ENCODE results near the gene TMEM127.
"Not testable (repeated sequence)": the region's sequence is repeated elsewhere in the genome, so short reads cannot be mapped to it uniquely, and the experiment has no call there.

Gene TMEM127

GRCh38 chr2:96273763-96274162 lies 8.0 kb upstream of the TMEM127 start:
- DNase-seq (ENCODE audit: low spot score in 2 of 2) (no peak), ATAC-seq (no peak)
- no peak overlapping the region for H3K4me3 Mint-ChIP-seq
- H3K27ac Mint-ChIP-seq, result peak overlapping the region; percentile 74
- H3K36me3 Mint-ChIP-seq, result peaks cover 100% of the 10 kb centered on the region
- no peaks in the 10 kb centered on the region for H3K9me3 Mint-ChIP-seq
- H3K4me1 Mint-ChIP-seq, result peaks cover 3% of the 10 kb centered on the region

GRCh38 chr2:96271995-96272394 lies 6.2 kb upstream of the TMEM127 start:
- H3K4me3 Mint-ChIP-seq, result no peak overlapping the region
- peaks cover 100% of the 10 kb centered on the region for H3K36me3 Mint-ChIP-seq
- peak overlapping the region; percentile 67 for H3K27ac Mint-ChIP-seq
- ATAC-seq, result no peak
- H3K9me3 Mint-ChIP-seq, result no peaks in the 10 kb centered on the region
- H3K4me1 Mint-ChIP-seq, result peaks cover 19% of the 10 kb centered on the region
- no peak for DNase-seq (ENCODE audit: low spot score in 2 of 2)

GRCh38 chr2:96267159-96267971 lies 1.6 kb upstream of the TMEM127 start:
- ATAC-seq (peak; percentile 66), DNase-seq (ENCODE audit: low spot score in 2 of 2) (peak; percentile 41 to 75)
- peaks cover 75% of the 10 kb centered on the region for H3K36me3 Mint-ChIP-seq

DNA sequence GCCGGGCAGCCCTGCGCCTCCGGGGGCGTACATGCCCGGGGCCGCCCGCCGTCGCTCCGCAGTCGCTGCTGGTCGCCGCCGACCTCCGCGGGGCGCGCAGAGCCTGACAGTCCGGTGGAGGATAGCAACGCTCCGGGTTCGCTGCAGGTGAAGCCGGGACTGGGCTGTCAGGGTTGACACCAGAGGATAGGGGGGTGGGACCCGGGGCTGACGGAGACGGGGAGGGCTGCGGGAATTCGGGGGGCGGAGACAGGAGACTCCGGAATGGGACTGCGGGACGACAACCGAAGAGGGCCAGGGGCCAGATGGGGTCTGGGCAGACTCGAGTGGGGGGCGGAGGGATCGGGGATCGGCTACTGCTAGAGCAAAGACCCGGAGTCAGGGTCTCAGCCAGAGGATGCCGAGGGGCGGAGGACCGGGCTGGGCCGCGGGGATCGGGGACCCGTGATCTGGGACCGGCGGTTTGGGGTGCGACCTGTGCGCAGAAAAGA lies 403 bp downstream of the TMEM127 start:
- H3K36me3 Mint-ChIP-seq, result peaks cover 68% of the 10 kb centered on the region
- H3K27ac Mint-ChIP-seq, result peak overlapping the region; percentile 85
- H3K9me3 Mint-ChIP-seq, result no peaks in the 10 kb centered on the region
- DNase-seq (ENCODE audit: low spot score in 2 of 2), result peak in 1 of 2 donors; percentile 33
- H3K4me1 Mint-ChIP-seq, result peaks cover 51% of the 10 kb centered on the region
- H3K4me3 Mint-ChIP-seq, result peak overlapping the region; percentile 93
- ATAC-seq, result peak; percentile 6

More at GRCh38 chr2:96267159-96267971, 1.6 kb upstream of the TMEM127 start:
- Mint-ChIP-seq H3K9me3 (no peaks in the 10 kb centered on the region), H3K4me1 (peaks cover 43% of the 10 kb centered on the region), H3K4me3 (peak overlapping the region; percentile 93), H3K27ac (peak overlapping the region; percentile 85)

DNA sequence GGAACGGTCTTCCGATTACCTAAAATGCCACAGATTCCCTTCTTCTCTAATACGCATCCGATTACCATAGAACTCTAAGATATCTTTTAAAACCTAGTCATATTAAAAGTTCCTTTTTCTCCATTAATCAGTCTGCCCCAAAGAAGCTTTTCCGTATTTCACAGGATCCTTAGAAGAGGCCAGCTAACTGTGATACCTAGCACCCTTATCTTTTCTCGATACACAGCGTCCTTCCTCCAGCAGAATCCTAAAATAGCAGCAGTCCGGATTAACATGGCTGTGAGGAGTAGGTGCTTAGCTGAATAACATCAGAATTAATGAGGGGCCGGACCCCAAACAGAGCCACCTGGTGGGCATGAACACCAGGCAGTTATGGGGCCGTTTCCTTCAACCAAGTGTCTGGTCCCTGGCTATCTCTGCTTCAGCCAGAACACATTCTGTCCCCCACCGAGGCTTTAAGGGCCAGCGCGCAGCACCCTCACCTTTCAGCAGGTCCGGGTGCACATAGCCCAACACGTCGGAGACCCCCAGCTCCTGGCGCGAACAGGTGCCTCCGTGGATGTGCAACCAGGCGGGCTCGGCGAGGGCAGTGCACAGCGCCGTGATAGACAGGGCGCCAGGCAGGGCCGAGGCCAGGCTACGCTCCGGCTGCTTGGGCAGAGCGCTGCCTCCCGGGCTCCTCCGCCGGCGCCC lies 995 bp downstream of the TMEM127 start:
- ATAC-seq (no peak), DNase-seq (ENCODE audit: low spot score in 2 of 2) (peak; percentile 7 to 70)
- Mint-ChIP-seq H3K4me3 (peak overlapping the region; percentile 93), H3K4me1 (peaks cover 54% of the 10 kb centered on the region), H3K27ac (peak overlapping the region; percentile 85), H3K36me3 (peaks cover 62% of the 10 kb centered on the region), H3K9me3 (no peaks in the 10 kb centered on the region)

- Mint-ChIP-seq H3K4me1 (peaks cover 61% of the 10 kb centered on the region), H3K9me3 (no peaks in the 10 kb centered on the region), H3K27ac (peak overlapping the region; percentile 85), H3K4me3 (peak overlapping the region; percentile 93), H3K36me3 (peaks cover 55% of the 10 kb centered on the region)
- ATAC-seq (no peak), DNase-seq (ENCODE audit: low spot score in 2 of 2) (no peak)
Observed at GRCh38 chr2:96264086-96264485, 1.7 kb downstream of the TMEM127 start.

DNA sequence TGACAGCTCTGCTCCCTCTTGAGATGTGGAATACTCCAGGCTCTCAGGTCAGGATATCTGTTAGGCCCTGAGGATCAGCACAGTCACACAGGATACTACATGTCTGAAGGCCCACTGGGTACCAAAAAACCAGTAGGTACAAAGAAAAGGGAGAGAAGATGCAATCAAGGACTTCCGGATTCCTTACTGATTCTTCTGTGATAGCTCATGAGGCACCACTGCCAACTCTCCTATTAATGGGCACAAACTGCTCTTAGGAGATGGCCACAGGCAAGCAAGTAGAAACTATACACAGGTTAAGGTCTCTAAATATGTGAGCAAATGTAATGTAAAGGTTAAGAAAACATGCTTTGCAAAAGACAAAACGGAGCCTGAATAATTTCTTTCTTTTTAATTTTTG lies 3.5 kb downstream of the TMEM127 start:
- DNase-seq (ENCODE audit: low spot score in 2 of 2) (no peak), ATAC-seq (no peak)
- Mint-ChIP-seq H3K27ac (peak overlapping the region; percentile 10), H3K4me3 (no peak overlapping the region), H3K36me3 (peaks cover 45% of the 10 kb centered on the region), H3K9me3 (no peaks in the 10 kb centered on the region), H3K4me1 (peaks cover 46% of the 10 kb centered on the region)

DNA sequence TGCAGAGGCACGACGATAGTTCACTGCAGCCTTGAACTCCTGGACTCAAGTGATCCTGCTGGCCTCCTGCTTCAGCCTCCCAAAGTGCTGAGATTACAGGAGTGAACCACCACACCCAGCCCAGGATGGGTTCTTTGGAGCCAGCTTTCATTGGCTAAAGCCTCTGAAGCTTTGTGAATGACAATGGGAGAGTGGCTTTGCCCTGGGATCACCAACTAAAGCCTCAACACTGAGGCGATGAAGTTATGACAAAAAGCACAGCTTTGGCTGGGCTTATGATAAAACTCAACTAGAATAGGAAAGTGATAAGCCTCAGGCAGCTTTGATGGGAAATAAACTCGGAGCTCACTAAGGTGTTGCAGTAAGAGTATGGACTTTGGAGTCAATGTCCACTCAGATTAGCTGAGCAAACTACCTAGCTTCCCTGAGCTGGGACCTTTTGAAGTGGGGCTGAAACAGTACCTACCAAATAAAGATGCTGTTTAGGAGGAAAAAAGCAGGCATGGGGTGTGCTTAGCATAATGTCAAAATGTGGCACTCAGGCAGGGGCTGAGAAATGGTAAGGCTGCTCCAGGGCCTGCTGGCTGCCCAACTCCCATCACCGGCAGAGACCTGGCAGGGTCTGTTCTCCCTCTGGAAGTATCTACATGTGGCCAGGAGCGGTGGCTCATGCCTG lies 4.3 kb downstream of the TMEM127 start:
- peak overlapping the region; percentile 84 for H3K27ac Mint-ChIP-seq
- peaks cover 45% of the 10 kb centered on the region for H3K4me1 Mint-ChIP-seq
- peaks cover 50% of the 10 kb centered on the region for H3K36me3 Mint-ChIP-seq
- no peaks in the 10 kb centered on the region for H3K9me3 Mint-ChIP-seq
- ATAC-seq, result no peak
- H3K4me3 Mint-ChIP-seq, result no peak overlapping the region
- no peak for DNase-seq (ENCODE audit: low spot score in 2 of 2)

DNA sequence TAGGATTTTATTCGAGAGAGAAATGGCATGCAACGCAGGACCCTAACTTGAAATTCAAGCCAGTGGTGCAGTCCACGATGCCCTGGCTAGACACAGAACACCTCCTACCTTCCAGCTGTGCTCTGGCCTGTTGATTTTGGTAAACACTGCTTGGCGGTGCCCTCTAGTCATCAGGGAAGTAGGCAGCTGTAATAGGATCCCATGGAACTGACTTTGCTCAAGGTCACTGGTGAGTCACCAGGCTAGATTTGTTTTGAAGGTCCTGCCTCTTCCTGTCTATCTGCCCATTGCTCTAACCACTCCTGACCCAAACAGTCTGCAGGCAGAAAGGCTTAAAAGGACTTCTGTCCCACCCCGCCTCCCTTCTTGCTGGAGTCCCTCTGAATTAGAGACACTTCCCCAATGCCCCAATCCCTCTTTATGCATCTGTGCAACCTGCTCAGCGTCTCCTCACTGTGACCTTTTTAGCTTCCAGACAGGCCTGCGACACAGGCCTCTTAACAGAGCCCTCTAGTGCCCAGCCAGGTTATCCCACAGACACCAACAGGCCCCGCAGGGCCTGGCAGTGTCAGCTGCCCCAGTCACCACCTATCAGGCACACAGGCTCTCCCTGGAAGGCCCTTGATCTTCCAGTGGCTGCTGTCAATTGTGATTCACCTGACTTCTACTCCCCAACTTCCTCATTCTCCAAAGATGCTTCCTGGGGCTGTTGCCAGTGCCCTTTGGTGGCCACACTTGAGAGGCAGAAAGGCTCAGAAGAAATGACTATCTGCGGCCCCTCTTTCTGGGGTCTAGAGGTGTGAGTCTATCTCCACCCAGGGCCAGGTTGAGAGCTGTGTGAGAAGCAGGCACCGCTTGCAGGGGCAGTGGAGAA lies 5.2 kb downstream of the TMEM127 start:
- Mint-ChIP-seq H3K36me3 (peaks cover 59% of the 10 kb centered on the region), H3K4me1 (peaks cover 41% of the 10 kb centered on the region), H3K27ac (peak overlapping the region; percentile 84), H3K9me3 (no peaks in the 10 kb centered on the region), H3K4me3 (peak overlapping the region; percentile 7)
- DNase-seq (ENCODE audit: low spot score in 2 of 2), result no peak
- ATAC-seq, result peak; percentile 47

DNA sequence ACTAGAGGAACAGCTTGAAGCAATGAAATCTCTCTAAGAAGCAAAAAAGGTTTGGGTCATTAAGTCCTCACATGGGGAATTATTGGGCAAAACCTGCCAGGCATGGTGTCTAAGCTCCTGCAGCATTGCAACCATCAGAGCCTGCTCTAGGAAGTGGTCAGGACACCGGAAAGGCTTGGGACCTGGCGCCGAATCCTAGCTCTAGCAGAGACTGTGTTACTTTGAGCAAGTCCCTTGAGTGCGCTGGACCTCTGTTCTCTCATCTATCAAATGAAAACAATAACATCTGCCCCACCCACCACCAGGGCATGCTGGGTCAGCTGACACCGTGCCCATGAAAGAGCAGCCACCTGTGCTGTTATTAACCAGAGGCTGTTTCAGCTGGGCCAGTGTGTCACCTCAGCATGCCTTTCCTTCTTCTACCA lies 6.3 kb downstream of the TMEM127 start:
- no peaks in the 10 kb centered on the region for H3K9me3 Mint-ChIP-seq
- H3K4me1 Mint-ChIP-seq, result peaks cover 36% of the 10 kb centered on the region
- ATAC-seq, result no peak
- H3K36me3 Mint-ChIP-seq, result peaks cover 65% of the 10 kb centered on the region
- DNase-seq (ENCODE audit: low spot score in 2 of 2), result no peak
- peak overlapping the region; percentile 84 for H3K27ac Mint-ChIP-seq
- H3K4me3 Mint-ChIP-seq, result no peak overlapping the region

DNA sequence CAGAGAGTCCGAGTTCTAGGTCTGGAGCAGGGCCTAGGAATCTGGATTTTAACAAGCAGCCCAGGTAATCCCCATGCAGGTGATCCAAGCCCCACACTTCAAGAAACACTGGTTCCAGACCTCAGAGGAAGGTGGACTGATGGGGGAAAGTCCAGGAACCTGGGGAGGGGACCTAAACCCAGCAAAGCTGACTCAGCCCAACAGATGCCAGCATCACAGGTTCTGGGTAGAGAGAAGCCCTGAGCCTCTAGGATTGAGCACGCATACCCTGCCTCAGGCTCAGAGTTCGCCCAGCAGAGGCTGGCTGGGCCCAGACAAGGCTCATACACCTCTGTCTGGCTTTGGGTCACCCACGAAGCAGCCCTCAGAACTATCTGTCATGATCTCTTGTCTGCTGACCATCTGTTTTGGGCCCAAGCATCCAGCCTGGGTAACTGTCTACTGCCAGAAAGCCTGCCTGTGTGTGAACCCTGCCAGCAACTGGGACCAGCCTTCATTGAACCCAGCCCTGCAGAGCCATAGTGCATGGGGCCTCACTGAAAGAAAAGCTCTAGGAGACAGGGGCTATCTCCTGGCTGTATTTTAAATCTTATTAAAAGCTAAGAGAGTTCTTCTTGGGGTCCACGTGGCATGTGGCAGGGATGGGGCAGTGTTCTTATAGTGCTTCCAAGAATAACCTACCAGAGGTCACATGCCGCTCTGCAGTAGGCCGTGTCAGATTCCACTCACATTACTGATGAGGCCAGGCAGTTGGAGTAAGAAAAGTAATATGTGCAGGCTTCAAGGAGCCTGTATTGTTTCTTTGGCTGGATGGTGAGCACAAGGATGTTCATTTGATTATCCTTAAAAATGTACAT lies 7.4 kb downstream of the TMEM127 start:
- no peak for DNase-seq (ENCODE audit: low spot score in 2 of 2)
- peaks cover 25% of the 10 kb centered on the region for H3K4me1 Mint-ChIP-seq
- no peak for ATAC-seq
- no peaks in the 10 kb centered on the region for H3K9me3 Mint-ChIP-seq
- peaks cover 71% of the 10 kb centered on the region for H3K36me3 Mint-ChIP-seq
- H3K4me3 Mint-ChIP-seq, result no peak overlapping the region
- H3K27ac Mint-ChIP-seq, result peak overlapping the region; percentile 84

DNA sequence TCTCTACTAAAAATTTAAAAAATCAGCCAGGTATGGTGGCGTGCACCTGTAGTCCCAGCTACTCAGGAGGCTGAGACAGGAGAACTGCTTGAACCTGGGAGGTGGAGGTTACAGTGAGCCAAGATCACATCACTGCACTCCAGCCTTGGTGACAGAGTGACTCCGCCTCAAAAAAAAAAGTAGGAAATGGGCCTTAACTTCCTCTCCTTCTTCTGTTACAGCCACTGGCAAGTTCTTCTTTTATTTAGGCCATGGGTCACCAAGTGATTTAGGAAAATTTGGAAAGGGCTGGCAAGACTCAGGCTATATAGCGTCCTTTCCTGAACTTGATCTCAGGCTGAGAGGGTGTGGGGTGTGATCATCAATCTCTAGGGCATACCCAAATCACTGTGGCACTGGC lies 8.1 kb downstream of the TMEM127 start:
- peaks cover 71% of the 10 kb centered on the region for H3K36me3 Mint-ChIP-seq
- peaks cover 24% of the 10 kb centered on the region for H3K4me1 Mint-ChIP-seq
- H3K4me3 Mint-ChIP-seq; H3K9me3 Mint-ChIP-seq; ATAC-seq; DNase-seq (ENCODE audit: low spot score in 2 of 2): not testable (repeated sequence)
- peak overlapping the region; percentile 84 for H3K27ac Mint-ChIP-seq

DNA sequence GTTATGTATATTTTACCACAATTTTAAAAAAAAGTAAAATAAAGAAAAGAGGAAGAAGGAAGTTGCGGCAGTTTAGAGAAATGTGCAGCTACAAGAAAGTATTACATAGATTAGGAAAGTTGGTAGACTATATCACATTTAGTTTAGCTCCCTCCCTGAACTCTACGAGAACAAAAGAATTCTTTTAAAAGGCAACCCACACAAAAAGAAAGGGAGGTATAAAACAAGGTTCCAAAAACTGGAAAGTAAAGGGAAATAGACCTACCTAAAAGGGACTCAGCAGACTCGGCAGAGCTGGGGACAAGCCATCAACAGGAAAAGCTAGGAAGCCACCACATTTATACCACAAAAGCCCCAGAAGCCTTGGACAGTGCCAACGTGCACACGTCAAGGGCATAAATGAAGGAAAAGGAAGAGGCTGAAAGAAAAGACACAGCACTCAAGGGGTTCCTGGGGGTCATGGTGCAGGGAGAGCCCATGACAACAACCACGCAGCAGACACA lies 9.1 kb downstream of the TMEM127 start:
- H3K4me1 Mint-ChIP-seq, result peaks cover 24% of the 10 kb centered on the region
- H3K27ac Mint-ChIP-seq, result peak overlapping the region; percentile 84
- DNase-seq (ENCODE audit: low spot score in 2 of 2) (no peak), ATAC-seq (no peak)
- no peak overlapping the region for H3K4me3 Mint-ChIP-seq
- peaks cover 71% of the 10 kb centered on the region for H3K36me3 Mint-ChIP-seq
- H3K9me3 Mint-ChIP-seq, result no peaks in the 10 kb centered on the region

DNA sequence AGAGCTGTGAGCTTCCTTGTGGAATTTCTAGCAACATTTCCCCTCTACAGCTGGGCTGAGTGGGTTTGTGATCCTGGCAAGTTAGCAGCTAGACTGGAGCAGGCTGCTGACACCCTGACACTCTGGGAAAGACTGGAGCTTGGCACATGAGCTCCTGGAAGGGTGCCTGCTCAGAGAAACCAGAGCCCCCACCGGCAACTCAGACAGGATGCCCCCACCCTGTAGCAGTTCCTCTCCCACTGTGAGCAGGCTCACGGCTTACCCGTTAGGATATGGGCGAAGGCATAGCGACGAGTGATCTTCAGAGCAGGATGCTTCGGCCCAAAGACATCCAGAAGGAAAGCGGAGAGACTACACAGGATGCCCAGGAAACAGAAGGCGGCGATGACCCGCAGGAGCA lies 11.2 kb downstream of the TMEM127 start:
- ATAC-seq, result no peak
- Mint-ChIP-seq H3K9me3 (no peaks in the 10 kb centered on the region), H3K4me3 (no peak overlapping the region), H3K27ac (peak overlapping the region; percentile 87), H3K4me1 (peaks cover 22% of the 10 kb centered on the region), H3K36me3 (peaks cover 72% of the 10 kb centered on the region)
- no peak for DNase-seq (ENCODE audit: low spot score in 2 of 2)
